ENCODE results near the gene NFU1. TPM values are rescaled to one million over a fixed set of nuclear protein-coding genes. Genes with fewer than 3 reads are reported as not detected.
"Not testable (repeated sequence)": the region's sequence is repeated elsewhere in the genome, so short reads cannot be mapped to it uniquely, and the experiment has no call there.

NFU1 gene
- polyA plus RNA-seq, 6 donors from 2014 or later = 107 to 152 (median 127) TPM

DNA sequence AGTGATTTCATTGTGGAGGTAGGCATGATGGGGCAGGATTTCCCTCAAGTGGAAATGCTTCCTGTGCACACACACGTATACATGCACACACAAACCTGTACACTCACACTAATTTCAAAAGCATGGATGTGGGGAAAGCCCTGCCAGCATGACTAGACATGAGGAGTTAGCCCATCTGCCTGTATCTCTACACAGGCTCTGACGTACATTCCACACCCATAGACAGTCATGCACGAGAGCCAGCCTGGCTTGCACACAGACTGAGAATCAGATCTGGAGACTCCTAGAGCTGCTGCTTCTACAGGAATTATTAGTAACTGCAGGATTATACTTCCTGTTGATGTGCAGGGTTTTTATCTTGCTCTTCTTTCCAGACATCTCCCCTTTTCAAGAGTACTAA lies 27.3 kb upstream of the NFU1 start:
- Mint-ChIP-seq H3K4me3 (no peak overlapping the region), H3K9me3 (no peaks in the 10 kb centered on the region), H3K27me3 (no peaks in the 10 kb centered on the region), H3K36me3 (no peaks in the 10 kb centered on the region), H3K4me1 (no peaks in the 10 kb centered on the region), H3K27ac (no peak overlapping the region)
- no peak for ATAC-seq (ENCODE audit: low read depth in 2 of 2)
- no peak for DNase-seq

DNA sequence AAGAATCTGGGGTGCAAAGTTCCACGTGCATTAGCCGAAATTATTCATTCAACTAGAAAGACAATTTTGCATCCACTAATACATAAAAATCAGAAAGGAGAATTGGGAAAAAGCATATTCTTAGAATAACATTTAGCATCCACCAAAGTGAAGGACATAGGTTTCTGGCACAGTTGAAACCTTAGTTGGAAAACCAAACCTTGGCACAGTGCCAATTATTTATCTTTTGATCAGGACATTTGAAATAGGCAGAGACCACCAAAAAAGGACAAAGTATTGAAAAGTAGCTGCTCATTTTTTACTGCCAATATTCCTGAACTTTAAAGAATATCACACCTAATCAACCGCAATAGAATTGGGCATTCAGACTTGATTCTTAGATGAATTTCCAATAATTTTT lies 25.5 kb upstream of the NFU1 start:
- ATAC-seq (ENCODE audit: low read depth in 2 of 2) (no peak), DNase-seq (no peak)
- Mint-ChIP-seq H3K4me1 (no peaks in the 10 kb centered on the region), H3K27me3 (no peaks in the 10 kb centered on the region), H3K9me3 (no peaks in the 10 kb centered on the region), H3K4me3 (no peak overlapping the region), H3K36me3 (no peaks in the 10 kb centered on the region), H3K27ac (no peak overlapping the region)

GRCh38 chr2:69461404-69461803 lies 24.2 kb upstream of the NFU1 start:
- Mint-ChIP-seq H3K4me1 (peaks cover 0 to 2% (median 0%) of the 10 kb centered on the region in 3 donors), H3K27ac (no peak overlapping the region), H3K27me3 (no peaks in the 10 kb centered on the region), H3K36me3 (no peaks in the 10 kb centered on the region), H3K4me3 (no peak overlapping the region), H3K9me3 (no peaks in the 10 kb centered on the region)
- ATAC-seq (ENCODE audit: low read depth in 2 of 2) (no peak), DNase-seq (no peak)

GRCh38 chr2:69459936-69460335 lies 22.7 kb upstream of the NFU1 start:
- Mint-ChIP-seq H3K4me1 (peaks cover 0 to 2% (median 0%) of the 10 kb centered on the region in 3 donors), H3K9me3 (no peaks in the 10 kb centered on the region), H3K27me3 (peaks cover 0 to 7% (median 0%) of the 10 kb centered on the region in 3 donors), H3K4me3 (no peak overlapping the region), H3K36me3 (no peaks in the 10 kb centered on the region), H3K27ac (no peak overlapping the region)
- ATAC-seq (ENCODE audit: low read depth in 2 of 2) = no peak
- no peak for DNase-seq

- H3K27me3 Mint-ChIP-seq = peaks cover 0 to 7% (median 0%) of the 10 kb centered on the region in 3 donors
- DNase-seq (no peak), ATAC-seq (ENCODE audit: low read depth in 2 of 2) (peak in 1 of 2 donors; percentile 20)
- H3K4me3 Mint-ChIP-seq = no peak overlapping the region
- no peaks in the 10 kb centered on the region for H3K36me3 Mint-ChIP-seq
- no peaks in the 10 kb centered on the region for H3K9me3 Mint-ChIP-seq
- H3K4me1 Mint-ChIP-seq = peaks cover 0 to 2% (median 0%) of the 10 kb centered on the region in 3 donors
- no peak overlapping the region for H3K27ac Mint-ChIP-seq
These were observed 19.8 kb upstream of the NFU1 start for GRCh38 chr2:69456950-69457445.

DNA sequence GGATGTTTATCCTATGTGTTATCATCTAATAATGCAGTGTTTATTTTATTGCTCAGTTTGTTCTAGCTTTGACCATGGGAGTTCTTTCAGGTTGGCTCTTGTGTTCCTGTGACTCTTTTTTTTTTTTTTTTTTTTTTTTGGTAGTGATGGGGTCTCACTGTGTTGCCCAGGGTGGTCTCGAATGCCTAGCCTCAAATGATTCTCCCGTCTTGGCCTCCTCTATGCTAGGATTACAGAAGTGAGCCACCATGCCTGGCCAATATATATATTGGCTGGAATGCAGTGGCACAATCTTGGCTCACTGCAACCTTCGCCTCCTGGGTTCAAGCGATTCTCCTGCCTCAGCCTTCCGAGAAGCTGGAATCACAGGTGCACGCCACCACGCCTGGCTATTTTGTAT lies 18.9 kb upstream of the NFU1 start:
- Mint-ChIP-seq H3K4me1 (peaks cover 0 to 2% (median 0%) of the 10 kb centered on the region in 3 donors), H3K36me3 (no peaks in the 10 kb centered on the region), H3K4me3 (no peak overlapping the region), H3K27me3 (peaks cover 0 to 7% (median 0%) of the 10 kb centered on the region in 3 donors), H3K27ac (no peak overlapping the region), H3K9me3 (no peaks in the 10 kb centered on the region)
- ATAC-seq (ENCODE audit: low read depth in 2 of 2) (no peak), DNase-seq (no peak)

DNA sequence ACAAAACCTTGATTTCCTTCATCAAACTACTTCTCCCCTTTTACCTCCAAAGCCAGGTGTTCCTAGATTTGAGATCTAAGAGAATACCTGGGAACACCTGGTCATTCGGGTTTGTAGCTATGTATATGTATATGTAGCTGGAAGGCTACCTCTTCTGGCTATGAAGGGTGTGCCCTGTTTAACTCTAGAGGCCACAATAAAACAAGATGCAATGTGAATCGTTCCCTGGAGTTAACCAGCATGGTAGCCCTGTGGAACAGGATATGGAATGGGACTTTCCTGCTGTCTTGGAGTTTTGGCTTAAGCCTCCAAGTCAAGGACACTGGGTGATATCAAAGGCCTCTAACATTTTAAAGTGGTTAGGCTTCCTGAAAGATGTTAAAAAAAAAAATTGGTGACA lies 17.7 kb upstream of the NFU1 start:
- H3K27me3 Mint-ChIP-seq = peaks cover 0 to 7% (median 0%) of the 10 kb centered on the region in 3 donors
- H3K4me1 Mint-ChIP-seq = peaks cover 0 to 2% (median 0%) of the 10 kb centered on the region in 3 donors
- H3K36me3 Mint-ChIP-seq = no peaks in the 10 kb centered on the region
- no peak for ATAC-seq (ENCODE audit: low read depth in 2 of 2)
- DNase-seq = no peak
- no peak overlapping the region for H3K4me3 Mint-ChIP-seq
- H3K27ac Mint-ChIP-seq = no peak overlapping the region
- no peaks in the 10 kb centered on the region for H3K9me3 Mint-ChIP-seq

- H3K27ac Mint-ChIP-seq = peak overlapping the region in 2 of 6 donors; percentile 64 to 86
- no peak for ATAC-seq (ENCODE audit: low read depth in 2 of 2)
These were observed 16.4 kb upstream of the NFU1 start for GRCh38 chr2:69453475-69454129.

GRCh38 chr2:69452687-69453086 lies 15.5 kb upstream of the NFU1 start:
- peaks cover 0 to 17% (median 0%) of the 10 kb centered on the region in 3 donors for H3K27me3 Mint-ChIP-seq
- H3K27ac Mint-ChIP-seq = no peak overlapping the region
- DNase-seq = no peak
- H3K9me3 Mint-ChIP-seq = peaks cover 0 to 2% (median 0%) of the 10 kb centered on the region in 7 donors
- H3K4me1 Mint-ChIP-seq = peaks cover 0 to 6% (median 0%) of the 10 kb centered on the region in 3 donors
- no peak for ATAC-seq (ENCODE audit: low read depth in 2 of 2)
- peak overlapping the region in 1 of 8 donors; percentile 30 for H3K4me3 Mint-ChIP-seq
- no peaks in the 10 kb centered on the region for H3K36me3 Mint-ChIP-seq

More at GRCh38 chr2:69453475-69454129, 16.4 kb upstream of the NFU1 start:
- Mint-ChIP-seq H3K27me3 (peaks cover 0 to 8% (median 0%) of the 10 kb centered on the region in 3 donors), H3K36me3 (no peaks in the 10 kb centered on the region), H3K4me3 (no peak overlapping the region), H3K9me3 (peaks cover 0 to 2% (median 0%) of the 10 kb centered on the region in 7 donors), H3K4me1 (peaks cover 0 to 4% (median 0%) of the 10 kb centered on the region in 3 donors)
- no peak for DNase-seq

DNA sequence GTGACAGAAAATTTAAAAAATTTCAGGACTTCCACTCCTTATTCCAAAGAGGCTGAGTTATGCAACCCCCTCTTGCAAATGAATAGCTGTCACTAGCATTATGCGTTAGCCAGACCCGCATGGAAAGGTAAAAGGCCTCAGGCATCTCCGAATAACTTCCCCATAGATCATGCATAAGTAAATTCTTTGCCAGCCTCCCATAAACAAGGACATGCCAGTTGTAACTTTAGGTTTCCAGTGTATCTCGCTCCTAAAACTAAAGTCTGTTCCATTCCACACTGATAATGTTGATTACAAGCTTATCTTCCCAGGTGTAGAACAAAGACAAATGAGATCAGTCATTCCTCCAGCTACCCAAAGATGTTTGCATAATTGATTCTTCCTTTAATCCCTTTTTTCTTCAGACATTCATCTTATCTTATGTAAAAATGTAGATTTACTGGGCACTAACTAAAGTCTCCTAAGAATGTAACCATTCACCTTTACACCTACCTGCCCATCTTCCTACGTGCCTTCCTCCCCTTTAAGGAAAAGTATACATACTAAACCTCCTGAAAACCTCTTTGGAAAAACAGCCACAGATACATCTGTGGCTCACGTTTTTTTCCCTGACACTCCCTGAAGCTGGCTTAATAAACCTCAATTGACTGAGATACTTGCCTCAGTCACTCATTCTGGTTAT lies 13.6 kb upstream of the NFU1 start:
- H3K36me3 Mint-ChIP-seq = no peaks in the 10 kb centered on the region
- H3K9me3 Mint-ChIP-seq = peaks cover 0 to 10% (median 0%) of the 10 kb centered on the region in 7 donors
- ATAC-seq (ENCODE audit: low read depth in 2 of 2) (no peak), DNase-seq (no peak)
- H3K4me1 Mint-ChIP-seq = peaks cover 0 to 4% (median 0%) of the 10 kb centered on the region in 3 donors
- H3K27ac Mint-ChIP-seq = peak overlapping the region in 1 of 6 donors; percentile 66
- no peak overlapping the region for H3K4me3 Mint-ChIP-seq
- peaks cover 0 to 20% (median 3%) of the 10 kb centered on the region in 3 donors for H3K27me3 Mint-ChIP-seq

DNA sequence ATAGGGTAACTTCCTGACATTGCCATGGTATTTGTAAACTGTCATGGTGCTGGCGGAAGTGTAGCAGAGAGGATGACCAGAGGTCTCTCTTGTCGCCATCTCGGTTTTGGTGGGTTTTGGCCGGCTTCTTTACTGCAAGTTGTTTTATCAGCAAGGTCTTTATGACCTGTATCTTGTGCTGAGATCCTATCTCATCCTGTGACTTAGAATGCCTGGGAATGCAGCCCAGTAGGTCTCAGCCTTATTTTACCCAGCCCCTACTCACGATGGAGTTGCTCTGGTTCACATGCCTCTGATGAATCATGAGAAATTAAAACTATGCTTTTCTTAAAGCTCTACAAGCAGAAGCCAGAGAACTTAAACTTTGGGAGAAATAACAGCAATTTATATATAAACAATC lies 12.7 kb upstream of the NFU1 start:
- DNase-seq = no peak
- peaks cover 0 to 13% (median 3%) of the 10 kb centered on the region in 3 donors for H3K27me3 Mint-ChIP-seq
- H3K4me1 Mint-ChIP-seq = peaks cover 0 to 4% (median 0%) of the 10 kb centered on the region in 3 donors
- H3K27ac Mint-ChIP-seq = no peak overlapping the region
- no peak for ATAC-seq (ENCODE audit: low read depth in 2 of 2)
- H3K9me3 Mint-ChIP-seq = peaks cover 0 to 10% (median 0%) of the 10 kb centered on the region in 7 donors
- H3K4me3 Mint-ChIP-seq = no peak overlapping the region
- H3K36me3 Mint-ChIP-seq = no peaks in the 10 kb centered on the region

- not testable (repeated sequence) for H3K27ac Mint-ChIP-seq; H3K4me1 Mint-ChIP-seq; H3K4me3 Mint-ChIP-seq; ATAC-seq (ENCODE audit: low read depth in 2 of 2); H3K36me3 Mint-ChIP-seq; DNase-seq
- Mint-ChIP-seq H3K27me3 (peaks cover 0 to 13% (median 3%) of the 10 kb centered on the region in 3 donors), H3K9me3 (peaks cover 0 to 20% (median 3%) of the 10 kb centered on the region in 7 donors)
These were observed 6.4 kb upstream of the NFU1 start for GRCh38 chr2:69443673-69444072.

- not testable (repeated sequence) for ATAC-seq (ENCODE audit: low read depth in 2 of 2); H3K9me3 Mint-ChIP-seq; H3K27me3 Mint-ChIP-seq; H3K36me3 Mint-ChIP-seq; DNase-seq
- Mint-ChIP-seq H3K27ac (peak overlapping the region in 4 of 6 donors; percentile 48 to 96 (median 81)), H3K4me1 (peaks cover 25 to 39% (median 33%) of the 10 kb centered on the region in 3 donors), H3K4me3 (peak overlapping the region in 5 of 8 donors; percentile 26 to 97 (median 32))
These were observed 2.3 kb upstream of the NFU1 start for GRCh38 chr2:69439499-69439898.

Data from naive B cell (primary cell).